Fibroblast of pulmonary artery (primary cell): ENCODE data around the gene FCRL2.

Experiments used
- DNase-seq: peaks from one replicate; pipeline ENCODE4 v3.0.0-alpha.2; 2010; ENCODE audit warnings: low read depth
- H3K4me3 ChIP-seq: replicated peaks from 2 replicates; pipeline ENCODE4 v1.5.1; 2011; ENCODE audit warnings: low read depth, mild to moderate bottlenecking, control low read depth, low read length, moderate library complexity
- TF ChIP-seq, protein P1 (sequence below): IDR thresholded peaks from 2 replicates; pipeline ENCODE4 v1.5.1; 2011; ENCODE audit warnings: mild to moderate bottlenecking, control low read depth, low read length, inconsistent platforms; ENCODE audit errors: missing control alignments

Gene FCRL2

DNA sequence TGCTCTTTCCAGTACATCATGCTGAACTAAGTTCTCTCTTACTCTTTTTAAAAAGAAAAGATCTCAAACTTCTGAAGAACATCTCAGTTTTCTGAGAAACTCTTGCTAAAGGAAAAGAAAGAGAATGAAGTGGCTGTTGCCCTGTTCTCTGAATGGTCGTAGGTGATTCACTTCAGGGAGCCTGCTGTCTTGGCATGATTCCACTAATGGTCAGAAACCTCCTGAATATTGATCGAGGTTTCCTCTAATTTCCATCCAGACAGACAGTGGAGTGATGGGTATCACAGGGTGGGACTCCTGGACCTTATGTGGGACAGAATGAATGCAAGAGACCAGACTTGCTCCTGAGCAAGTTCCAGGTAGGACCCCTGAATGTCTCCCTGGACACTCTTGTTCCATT, 2.5 kb downstream of the FCRL2 start:
- H3K4me3 ChIP-seq, result no peak overlapping the region
- no peak for DNase-seq
- TF ChIP-seq, protein P1, sequence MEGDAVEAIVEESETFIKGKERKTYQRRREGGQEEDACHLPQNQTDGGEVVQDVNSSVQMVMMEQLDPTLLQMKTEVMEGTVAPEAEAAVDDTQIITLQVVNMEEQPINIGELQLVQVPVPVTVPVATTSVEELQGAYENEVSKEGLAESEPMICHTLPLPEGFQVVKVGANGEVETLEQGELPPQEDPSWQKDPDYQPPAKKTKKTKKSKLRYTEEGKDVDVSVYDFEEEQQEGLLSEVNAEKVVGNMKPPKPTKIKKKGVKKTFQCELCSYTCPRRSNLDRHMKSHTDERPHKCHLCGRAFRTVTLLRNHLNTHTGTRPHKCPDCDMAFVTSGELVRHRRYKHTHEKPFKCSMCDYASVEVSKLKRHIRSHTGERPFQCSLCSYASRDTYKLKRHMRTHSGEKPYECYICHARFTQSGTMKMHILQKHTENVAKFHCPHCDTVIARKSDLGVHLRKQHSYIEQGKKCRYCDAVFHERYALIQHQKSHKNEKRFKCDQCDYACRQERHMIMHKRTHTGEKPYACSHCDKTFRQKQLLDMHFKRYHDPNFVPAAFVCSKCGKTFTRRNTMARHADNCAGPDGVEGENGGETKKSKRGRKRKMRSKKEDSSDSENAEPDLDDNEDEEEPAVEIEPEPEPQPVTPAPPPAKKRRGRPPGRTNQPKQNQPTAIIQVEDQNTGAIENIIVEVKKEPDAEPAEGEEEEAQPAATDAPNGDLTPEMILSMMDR, result no peak

DNA sequence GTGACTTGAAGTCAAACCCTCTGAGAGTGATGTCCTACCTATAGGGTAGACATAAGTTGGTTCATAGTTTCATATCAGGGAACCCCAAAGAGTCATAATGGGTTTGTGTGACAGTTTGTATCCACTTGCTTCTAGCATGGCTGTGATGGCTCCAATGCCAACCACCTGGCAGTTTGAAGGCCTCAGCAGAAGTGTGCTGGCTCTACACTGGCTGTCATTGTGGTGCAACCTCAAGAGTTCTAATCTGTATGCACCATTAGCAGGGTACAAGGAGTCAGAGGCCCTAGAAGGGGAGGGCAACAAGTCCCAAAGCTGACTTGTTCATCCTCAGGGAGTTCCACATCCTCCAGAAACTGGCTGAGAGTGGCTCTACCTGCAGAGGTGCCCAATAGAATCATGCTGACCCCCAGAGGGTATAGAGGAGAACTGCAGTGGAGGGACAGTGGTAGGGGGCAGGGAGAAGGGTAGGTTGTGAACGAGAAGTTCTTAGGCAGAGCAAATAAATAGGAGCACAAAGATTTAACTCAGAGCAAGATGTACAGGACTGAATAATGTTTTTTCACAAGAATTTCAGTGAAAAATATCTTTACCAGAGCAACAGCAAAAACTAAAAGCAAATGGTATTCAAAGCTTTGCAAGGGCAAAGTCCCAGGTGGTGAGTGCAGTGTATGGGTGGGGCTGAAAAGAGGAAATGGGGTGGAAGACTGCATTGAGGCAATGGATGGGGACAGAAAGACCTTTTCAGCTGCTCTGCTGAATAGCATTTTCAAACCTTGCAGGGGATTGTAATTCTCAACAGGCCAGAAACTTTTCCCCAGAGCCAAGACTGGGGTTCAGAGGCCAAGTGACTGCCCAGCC, 3.2 kb downstream of the FCRL2 start:
- DNase-seq, result no peak
- TF ChIP-seq, protein P1, result no peak
- no peak overlapping the region for H3K4me3 ChIP-seq

DNA sequence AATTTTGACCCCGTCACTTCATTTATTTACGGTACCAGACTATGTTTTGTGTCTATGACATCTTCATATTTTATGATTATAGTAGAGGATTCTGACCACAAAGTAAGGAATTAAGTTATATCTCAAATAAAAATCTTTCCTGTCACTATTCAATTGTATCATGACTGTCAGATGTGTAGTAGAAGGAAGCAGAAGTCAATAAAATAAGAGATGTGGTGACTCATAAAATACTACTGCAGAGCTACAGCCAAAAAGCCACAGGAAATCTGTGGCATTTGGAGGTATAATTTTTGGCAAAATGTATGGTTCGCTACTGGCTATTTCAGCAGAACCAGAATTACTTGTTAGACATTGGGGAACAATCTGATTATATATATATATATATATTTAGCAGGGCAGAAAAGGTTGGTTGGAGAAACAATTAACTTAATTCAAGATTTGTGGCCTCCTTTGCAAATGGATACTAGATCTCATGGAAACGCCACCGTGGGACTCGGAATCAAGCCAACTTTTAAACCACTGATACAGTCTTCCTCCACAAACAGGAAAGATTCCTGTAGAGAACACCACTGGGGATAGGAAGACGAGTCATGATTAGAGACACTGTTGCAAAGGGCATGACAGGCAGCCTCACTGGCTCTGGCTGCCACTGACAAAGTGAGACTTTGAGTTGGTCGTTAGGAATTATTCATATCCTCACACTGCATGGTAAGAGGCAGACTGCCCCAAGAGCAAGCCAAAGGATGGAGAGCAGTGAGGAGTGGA, 5.1 kb downstream of the FCRL2 start:
- no peak for DNase-seq
- H3K4me3 ChIP-seq, result no peak overlapping the region
- TF ChIP-seq, protein P1, result no peak

DNA sequence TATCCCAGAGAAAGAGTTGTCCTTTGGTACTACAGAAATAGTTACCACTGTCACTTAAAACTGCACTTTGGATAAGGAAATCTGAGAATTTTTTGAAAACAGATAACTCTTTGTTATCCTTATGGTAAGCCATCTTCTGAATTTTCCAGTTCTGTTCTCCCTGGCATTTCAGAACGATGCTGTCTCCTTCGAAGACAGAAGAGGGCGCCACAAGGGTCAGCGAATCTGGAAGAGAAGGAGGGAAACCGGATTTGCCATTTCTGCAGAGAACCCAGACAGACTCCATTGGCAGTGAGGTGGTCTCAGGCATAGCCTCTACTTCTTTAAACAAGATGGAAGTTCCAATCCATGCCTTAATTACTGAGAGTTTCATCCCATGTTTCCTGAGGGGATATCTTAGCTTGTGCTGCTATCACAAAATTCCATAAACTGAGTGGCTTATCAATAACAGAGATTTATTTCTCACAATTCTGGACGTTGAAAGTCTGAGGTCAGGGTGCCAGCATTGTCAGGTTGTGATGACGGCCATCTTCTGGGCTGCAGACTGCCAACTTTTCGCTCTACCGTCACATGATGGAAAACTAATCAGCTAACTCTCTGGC, 6.4 kb downstream of the FCRL2 start:
- H3K4me3 ChIP-seq, result no peak overlapping the region
- TF ChIP-seq, protein P1, result no peak
- no peak for DNase-seq

DNA sequence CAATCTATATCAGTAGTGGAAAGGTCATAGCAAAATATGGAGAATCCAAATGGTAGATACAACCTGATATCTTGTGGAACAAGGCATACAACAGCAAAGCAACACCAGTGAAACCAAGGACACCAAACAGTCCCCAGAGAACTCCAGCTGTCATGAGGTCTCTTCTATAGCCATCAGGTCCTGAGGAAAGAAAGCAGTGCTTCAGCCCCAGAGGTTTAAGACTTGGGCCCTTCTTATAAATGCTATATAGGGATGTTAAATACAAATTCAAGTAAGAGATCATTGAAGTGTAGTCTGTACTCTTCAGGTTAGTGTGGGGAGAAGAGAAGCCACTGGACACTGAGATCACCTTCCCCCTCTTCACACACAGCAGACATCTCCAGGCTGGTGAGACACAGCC, 10.1 kb downstream of the FCRL2 start:
- H3K4me3 ChIP-seq, result no peak overlapping the region
- DNase-seq, result no peak
- TF ChIP-seq, protein P1, result no peak

DNA sequence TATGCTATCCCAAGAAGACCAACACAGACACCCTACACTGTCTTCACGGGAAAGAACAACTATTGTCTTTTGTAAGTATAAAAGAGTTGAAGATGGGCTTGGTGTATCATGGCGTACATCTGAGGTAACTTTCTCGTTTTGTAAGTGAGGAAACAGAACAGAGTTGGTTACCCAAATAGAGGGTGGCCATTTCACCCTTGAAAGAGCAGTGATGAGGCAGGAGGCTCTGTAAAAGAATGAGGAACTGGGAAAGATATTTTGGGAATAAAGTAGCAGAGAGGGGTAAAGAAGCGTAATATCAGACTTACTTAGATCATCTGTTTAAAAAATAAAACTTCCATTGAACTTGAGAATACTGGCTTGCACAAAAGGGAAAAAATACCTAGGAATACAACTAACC, 18.9 kb downstream of the FCRL2 start:
- no peak overlapping the region for H3K4me3 ChIP-seq
- DNase-seq, result no peak
- TF ChIP-seq, protein P1, result no peak
